DMS153 treated with DMSO at 0.1 percent for 48 hours (cell line): Measurements from ENCODE around the gene RALB.

ENCODE experiments used
- DNase-seq: peaks from one replicate; lab custom pipeline; 2025; ENCODE audit not compliant: unreplicated experiment; lab: John Stamatoyannopoulos, UW

Gene RALB, protein sequence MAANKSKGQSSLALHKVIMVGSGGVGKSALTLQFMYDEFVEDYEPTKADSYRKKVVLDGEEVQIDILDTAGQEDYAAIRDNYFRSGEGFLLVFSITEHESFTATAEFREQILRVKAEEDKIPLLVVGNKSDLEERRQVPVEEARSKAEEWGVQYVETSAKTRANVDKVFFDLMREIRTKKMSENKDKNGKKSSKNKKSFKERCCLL

DNA sequence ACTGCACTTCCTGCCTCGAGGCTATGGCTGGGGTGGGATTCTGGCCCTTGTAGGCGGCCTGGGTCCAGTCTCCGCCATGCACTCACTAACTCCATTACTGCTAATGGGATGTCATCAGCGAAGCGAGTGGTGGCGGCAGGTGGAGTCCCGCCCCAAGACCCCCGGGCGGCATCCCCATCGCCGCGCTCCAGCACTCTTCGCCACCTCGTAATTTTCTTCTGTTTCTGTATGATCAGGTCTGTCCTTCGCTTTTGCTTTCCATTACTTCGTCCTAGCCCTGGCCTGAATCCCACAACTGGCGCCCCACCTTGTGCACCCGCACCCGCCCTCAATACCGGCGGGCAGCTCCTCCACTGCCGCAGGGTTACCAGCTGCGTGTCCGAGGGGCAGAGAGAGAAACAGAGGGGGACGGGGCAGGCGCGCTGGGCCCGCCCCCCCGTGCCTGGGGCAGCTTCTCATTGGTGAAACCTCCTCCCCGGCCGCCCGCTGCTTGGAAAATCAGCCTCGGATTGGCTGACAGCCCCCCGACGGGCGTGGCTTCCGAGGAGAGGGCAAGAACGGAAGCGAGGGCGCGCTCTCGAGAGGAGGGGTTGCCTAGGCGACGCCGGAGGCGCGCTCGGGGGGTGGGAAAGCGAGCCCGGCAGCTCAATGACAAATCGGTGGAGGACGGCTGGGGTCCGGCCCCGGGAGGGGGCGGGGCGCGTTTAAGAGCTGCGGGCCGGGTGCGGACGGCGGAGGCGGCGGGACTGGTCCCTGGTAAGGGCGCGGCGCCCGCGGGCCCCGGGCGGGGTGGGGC is at the start of gene RALB:
Gene RALB (plus strand): TSS at position 628 of the 796 bp plus-strand sequence. CDS start 25,813 bp downstream, outside the sequence.
- peak; percentile 91 for DNase-seq

DNA sequence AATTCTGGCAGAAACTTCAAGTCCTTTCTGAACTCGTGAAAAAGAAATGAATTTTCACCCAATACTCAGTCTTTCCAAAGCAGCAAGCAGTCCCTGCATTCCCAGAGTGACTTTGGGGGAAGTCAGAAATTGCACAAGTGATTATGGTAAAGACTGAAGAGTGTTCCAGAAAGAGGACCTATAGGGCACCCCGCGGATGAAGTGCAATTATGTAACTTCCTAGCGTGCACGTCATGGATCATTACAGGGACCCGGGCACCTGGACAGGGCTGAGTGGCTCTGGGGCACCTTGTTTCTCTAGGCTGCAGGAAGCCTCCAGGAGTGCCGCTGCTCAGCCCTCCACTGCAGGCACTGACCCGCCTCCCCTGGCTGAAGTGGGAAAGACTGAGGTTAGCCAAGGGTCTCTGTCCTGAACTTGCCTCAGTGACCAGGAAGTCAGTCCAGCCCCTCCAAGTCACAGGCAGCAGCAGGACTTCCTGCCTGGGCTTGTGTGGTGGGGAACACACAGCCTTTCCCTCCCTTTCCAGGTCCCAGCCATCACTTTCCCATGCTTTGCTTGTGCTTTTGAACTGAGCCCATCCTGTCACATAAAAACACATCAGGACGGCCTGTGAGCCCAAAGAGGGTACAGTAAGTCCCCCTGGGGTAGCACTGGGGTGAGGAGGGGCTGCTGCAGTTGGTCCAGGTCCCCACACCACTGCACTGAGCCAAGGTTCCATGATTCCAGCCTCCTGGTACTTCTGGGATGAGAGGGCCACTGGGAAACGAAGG is 49.2 kb upstream of the RALB start:
- no peak for DNase-seq

DNA sequence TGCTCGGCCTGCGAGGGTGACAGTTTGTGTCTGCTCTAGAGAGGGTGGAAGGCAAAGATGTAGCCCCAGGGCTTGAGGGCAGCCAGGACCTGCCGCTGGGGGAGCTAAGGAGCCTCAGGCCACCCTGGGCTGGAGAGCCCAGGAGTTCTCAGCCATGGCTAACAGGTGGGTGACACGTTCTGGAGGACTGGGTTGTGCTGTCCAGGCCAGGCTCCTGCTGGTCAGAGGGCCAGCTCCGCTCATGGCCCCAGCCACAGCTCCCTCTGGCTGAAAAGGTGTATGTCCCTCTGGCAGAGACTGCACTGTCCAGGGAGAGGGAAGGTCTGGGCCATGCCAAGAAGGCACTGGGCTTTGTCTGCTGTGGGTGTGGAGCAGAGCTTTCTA is 48.6 kb upstream of the RALB start:
- no peak for DNase-seq

DNA sequence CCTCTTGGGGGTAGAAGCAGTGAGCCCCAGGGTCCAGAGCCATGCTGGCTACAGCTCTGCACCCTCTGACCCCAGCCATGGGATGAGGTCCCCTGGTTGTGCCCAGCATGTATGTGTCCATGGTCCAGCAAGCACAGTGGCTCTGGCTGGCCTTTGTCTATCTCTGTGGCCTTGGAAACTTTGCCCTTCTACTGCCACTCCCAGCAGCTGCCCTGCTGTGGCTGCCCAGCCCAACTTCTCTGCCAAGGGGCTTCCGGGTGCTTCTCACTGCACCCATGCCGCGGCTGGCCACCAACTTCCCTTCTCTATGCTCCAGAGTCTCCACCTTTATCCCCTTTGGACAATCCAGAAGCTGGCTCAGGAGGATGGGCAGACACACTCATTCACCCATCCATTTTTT is 48.2 kb upstream of the RALB start:
- no peak for DNase-seq

DNA sequence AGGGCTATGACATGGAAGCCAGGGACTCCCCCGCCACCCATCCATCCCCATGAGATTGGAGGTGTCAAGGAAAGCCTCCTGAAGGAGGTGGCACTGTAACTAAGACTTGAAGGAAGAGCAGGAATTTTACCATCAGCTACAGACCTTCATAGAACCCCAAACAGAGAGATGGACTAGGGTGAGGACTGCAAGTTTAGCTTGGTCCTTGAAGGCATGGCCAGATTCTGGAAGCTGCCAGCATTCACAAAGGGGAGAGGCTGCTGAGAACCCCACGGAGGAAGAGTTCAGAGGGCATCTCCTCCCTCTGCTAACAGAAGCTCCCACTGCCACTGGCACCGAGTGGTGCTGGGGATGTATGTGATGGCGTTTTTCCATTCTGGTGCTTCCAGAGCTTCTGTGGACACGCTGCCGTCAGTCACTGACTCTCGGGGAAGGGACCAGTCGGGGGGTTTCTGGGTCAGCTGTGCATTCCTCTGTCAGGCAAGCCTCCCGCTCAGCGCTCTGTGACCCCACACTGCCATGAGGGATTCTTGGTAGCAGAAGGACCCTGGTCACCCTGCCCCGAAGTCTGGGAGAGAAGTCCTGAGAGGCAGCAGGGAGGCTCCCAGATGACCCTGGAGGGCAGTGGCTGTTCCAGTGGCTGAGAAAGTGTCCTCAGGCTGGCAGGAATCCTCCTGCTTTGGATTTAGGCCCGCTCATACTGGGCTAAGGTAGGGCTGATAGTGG is 47.5 kb upstream of the RALB start:
- DNase-seq, result no peak

DNA sequence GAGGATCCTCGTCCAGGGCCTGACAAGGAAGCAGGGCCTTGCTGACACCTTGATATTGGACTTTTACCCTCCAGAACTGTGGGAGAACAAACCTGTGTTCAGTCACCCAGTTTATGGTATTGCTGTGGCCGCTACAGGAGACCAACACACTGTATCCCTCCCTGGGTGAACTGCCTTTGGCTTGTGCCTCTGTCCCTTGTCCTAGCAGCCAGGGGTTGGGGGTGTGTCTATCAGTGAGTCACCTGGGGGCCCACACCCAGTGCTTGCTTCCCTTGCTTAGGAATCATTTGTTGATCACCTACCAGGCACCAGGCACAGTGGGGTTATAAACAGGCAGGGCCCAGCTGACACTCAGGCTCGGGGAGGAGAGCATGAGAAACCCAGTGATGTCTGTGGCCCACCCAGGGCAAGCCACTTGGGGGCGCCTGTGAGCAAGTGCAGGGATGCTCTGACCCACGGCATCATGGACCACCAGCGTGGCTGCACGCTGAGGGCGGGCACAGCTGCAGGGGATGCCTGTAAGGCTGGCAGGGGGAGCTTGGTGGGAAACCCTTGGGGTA is 46.5 kb upstream of the RALB start:
- no peak for DNase-seq

DNA sequence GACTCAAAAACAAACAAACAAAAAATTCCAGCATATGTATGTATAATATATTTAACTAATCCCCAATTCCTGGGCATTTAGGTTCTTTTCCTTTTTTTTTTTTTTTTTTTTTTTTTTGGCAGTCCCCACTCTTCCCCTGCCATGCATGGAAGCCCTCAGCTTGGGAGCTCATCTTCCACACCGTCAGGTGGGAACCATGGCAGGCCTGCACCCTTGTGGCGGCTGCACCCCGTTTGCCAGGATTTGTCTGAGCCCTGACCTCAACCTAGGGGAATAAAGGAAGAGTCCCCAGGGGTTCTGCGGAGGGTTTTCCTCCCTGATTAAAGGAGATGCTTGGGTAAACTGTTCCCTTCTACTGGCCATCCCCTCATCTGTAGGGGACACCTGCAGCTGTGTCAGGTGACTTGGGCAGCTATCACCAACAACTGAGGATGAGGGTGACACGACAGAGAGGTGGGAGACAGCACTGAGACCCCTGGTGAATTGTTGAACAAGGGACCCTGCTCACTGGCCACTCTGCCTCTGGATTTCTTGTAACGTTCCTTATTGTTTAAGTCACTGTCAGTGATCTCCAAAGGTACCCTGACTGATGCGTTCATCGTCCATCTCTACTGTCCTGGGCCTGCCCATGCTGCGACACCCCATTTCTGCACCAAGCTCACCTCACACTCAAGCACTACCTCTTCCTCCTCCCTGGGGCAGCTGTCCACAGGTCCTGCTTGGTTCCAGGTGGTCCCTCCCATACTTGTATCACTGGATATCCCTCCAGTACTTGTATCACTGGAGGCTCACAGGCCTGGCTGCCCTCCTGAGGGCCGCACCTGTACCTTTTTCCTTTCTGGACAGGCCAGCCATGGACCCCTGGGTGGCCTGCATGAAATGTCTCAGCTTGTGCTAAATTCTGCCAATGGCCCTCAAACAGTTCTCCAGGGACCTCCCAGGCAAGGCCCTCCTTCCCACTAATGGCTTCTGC is 44.0 kb upstream of the RALB start:
- DNase-seq, result no peak

DNA sequence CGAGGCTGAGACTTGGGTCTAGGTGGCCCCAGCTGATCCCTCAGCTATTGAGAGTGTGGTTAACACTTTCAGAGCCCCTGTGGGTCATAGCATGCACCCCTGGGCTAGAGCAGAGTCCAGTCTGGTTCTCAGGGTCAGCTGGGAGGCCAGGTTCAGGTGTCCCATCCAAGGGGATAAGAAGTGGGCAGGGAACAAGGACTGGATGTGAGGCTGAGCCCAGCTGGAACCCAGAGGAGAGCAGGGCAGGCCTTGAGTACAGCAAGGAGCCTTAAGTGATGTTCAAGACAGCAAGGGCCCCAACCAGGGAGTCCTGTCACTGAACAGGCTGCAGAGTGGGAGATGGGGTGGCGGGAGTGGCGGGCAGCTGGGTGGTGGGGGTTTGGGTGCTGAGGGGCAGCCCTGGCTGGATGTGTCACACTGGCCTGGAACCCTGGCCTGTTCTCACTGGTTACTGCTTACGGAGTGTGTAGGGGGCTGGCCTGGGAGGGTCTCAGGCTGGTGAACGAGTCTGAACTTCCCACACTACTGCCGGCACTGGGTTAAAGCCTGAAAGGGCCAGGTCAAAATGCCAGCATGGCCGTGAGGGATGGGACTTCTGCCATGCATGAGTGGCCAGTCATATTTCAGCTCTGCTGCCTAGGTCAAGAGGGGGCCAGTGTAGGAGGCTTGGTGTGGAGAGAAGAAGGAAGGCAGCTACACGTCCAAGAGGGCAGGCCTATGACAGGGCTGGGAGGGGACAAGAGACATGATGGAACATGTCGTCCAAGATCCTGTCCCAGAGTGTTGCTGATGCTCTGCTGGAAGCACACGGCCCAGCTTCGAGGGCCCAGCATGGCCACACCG is 43.0 kb upstream of the RALB start:
- no peak for DNase-seq

DNA sequence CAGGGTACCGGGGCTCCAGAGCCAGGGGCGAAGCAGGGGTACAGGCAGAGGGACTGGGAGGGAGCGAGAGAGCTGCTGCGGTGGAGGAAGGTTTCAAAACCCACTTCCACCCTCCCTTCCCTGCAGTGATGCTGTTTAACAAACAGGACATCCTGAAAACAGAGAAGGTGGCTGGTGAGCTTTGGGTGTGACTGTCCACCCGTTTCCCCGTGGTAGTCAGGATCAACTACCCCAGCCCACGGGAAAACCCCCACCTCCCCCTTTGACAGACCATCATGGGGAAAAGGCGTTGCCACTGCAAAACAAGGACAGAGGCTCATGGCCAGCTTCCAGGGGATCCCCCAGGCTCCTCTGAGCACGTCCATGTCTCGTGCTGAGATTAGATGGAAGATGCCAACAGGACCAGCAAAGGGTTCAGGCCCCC is 42.4 kb upstream of the RALB start:
- DNase-seq, result no peak

DNA sequence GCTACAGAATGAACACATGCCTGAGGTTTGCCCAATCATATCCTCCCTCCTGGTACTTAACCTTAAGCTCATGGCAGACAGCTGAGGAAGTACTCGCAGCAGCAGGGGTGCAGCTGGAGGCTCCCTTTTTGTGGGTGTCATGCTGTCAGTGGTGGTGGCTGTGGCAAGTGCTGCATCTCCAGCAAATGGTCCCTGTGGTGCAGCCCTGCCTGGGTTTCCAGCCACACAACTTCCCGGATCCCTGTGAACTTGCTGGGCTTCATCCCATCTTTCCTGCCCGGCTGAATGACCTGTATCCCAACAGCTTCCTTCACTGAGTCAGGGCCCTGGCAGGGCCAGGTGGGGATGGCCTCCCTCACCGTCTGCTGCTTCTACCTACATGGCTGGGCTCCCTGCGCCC is 34.5 kb upstream of the RALB start:
- DNase-seq, result no peak

DNA sequence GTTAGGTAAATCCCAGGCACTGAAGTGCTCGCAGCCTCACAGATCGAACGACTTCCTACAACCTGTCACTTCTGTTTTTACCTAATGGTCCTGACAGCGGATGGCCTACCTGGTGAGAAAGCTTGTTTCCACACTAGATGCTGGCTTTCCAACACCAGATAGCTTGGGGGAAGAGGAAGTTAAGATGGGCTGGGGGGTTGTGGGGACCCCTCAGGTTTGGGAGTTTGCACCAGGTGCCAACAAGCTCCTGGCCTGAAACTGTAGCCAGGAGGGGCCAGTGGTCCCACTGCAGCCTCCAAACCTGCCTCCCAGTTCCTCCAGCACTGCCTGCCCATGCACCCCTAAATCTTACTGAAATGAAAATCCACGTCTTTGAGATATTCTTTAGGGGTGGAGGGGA is 33.4 kb upstream of the RALB start:
- DNase-seq, result no peak

DNA sequence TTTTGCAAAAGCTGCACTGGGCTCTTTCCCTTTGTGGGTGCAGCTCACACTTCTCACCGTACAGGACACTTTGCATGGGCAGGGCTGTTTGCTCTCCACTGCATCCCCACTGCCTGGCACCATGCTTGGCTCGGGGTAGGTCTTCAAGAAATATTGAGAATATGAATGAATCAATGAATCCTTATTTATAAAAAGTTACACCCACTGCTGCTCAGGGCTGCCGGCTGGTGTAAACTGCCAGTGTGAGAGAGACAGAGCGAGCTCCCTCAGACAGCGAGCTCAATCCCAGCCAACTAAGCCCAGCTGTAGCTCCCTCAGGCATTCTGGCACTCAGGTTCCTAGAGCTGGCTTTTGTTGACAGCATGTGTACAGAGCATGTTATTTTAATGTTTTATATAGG is 32.9 kb upstream of the RALB start:
- DNase-seq, result no peak

DNA sequence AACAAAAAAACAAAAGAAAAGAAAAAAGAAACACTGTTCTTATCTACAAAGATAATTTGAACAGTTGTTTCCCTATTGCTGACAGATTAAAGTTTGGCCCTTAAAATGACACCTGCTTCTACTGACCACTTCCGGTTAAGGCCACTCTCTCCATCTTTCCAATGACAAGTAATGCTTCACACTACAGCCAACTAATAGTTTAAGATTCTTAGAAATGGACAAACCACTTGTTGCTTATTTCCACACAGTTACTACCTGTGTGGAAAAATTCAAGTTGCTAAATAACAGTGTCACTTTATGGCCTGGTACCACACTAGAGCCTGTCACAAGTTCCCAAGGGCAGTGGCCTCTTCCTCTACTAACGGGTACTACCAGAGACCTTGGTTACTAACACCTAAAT is 31.9 kb upstream of the RALB start:
- DNase-seq, result no peak

DNA sequence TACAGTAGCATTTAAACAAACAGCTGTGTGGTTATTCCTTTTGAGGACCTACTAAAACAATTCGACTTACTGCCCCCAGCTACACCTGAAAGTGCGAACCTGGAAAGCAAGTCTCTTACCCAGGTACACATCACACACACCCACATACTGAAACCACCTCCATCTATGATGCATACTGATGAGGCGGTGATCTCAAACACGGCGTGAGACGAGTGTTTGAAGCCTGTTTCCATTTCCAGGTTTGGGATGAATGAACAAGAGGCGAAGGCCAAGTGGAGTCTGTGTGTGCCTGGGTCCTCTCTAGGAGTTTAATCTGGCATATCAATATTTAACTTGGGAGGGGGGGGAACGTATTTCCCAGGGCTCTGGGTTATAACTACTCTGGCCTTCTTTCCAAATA is 31.0 kb upstream of the RALB start:
- no peak for DNase-seq

DNA sequence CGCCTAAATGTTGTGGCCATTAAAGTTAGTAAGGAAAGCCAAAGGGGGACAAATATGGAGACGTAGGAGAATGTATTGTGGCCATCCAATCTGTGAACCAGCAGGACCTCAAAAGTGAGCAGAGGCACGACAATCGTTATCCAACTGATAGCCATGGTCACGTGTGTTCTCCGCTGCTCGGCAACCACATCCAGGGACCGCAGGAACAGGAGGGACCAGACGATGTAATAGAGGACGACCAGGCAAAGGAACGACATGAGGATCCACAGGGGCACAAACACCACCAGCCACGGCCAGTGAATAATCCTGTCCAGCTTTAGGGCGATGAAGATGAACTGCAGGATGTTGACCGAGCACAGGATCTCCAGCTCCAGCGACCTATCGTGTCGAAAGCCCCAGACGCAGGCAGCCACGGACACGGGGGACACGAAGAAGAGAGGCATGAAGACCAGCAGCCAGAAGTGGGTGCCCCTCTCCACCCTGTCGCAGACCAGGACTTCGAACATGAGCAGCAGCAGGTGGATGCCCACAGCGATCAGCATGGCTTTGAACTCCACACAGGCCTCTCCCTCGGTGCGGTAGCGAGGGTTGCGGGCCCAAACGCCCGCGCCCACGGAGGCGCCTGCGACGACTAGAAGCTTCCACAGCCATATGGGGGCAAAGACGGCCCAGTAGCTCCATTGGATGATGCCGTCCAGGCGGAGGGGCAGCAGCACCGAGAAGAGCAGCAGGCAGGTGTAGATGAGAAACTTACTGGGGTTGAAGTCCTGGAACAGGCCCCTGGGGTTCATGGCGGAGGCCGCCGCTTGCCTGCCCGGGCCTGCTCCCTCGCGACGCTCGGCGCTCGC is 30.2 kb upstream of the RALB start:
- no peak for DNase-seq

DNA sequence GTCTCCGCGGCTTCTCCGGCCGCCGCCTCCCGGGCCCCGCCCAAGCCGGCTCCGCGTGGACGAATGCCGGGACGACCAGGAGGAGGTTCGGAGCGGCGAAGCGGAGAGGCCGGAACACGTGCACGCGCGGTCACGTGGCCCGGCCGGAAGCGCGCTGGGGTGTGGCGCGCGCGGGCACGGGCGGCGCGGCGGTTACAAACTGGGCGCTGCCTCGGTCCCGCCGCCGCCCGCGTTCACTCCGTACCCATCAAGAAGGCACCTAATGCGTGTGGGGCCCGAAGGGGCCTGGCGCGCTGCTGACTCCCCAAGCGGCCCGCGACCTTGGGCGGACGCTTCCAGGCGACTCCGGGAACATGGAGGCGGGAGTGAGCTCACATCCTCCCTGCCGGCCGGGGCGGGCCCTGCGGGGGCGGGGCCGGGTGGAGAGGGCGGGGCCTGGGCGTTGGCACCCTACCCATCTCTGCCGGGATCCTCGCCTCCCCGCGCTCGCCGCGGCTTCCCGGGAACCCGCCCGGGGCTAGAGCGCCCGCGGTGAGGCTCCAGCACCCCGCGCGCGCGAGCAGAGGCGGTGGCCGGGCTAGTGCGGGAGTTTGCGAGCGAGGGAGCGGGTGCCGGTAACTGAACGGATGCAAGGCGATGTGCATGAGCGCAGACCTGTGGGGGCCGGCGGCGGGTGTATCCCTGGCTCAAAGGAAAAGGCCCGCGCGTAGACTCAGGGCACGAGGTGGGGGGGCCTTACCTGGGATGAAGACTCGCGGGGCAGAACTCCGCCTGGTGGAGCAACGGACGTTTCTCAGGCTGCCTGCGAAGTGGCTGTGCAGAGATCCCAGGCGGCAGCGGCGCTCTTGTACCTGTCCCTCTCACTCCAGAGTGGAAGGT is 29.4 kb upstream of the RALB start, which contains the start of gene TMEM185B:
Gene TMEM185B (minus strand): TSS at position 367 of the 879 bp plus-strand sequence. CDS start 424 bp downstream, outside the sequence.
- peak; percentile 82 for DNase-seq

DNA sequence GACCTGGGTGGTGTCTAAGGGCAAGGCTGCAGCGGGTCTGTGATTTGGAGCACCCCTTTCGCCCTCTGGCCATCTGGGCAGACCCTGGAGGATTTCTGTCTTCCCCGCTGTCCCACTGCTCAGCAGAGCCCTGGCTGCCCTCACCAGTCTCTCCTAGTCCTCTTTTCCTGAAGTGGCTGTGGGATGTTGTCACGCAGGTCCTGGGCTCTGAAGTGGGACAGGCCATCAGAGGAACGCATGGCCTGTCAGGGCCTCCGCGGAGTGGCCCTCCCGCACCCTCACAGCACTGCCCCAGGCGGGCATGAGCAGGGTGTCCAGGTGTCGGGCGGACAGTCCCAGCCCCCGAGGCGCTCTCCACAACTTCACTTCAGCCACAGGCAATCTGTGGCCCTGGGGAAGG is 28.4 kb upstream of the RALB start:
- DNase-seq, result no peak
